Effector memory CD4-positive, alpha-beta T cell (primary cell): Measurements from ENCODE around the gene POC1A.
"Not testable (repeated sequence)": the region's sequence is repeated elsewhere in the genome, so short reads cannot be mapped to it uniquely, and the experiment has no call there.

ENCODE experiments used
- DNase-seq, 3 donors: peaks; one replicate each; pipeline ENCODE4 v3.0.0-alpha.2; 2020
- H3K27ac ChIP-seq: 2 replicates; pipeline ENCODE4 v1.7.0; 2013; ENCODE audit warnings: mild to moderate bottlenecking, low read length, moderate library complexity; ENCODE audit not compliant: insufficient read depth, poor library complexity, severe bottlenecking
- H3K27me3 ChIP-seq: replicated peaks from 2 replicates; pipeline ENCODE4 v1.7.0; 2013; ENCODE audit warnings: mild to moderate bottlenecking, low read length; ENCODE audit not compliant: insufficient read depth, control insufficient read depth, poor library complexity, severe bottlenecking
- H3K36me3 ChIP-seq: 2 replicates; pipeline ENCODE4 v1.7.0; 2013; ENCODE audit warnings: mild to moderate bottlenecking, low read length, moderate library complexity; ENCODE audit not compliant: control insufficient read depth, insufficient read depth
- H3K4me1 ChIP-seq: 2 replicates; pipeline ENCODE4 v1.7.0; 2013; ENCODE audit warnings: low read length, mild to moderate bottlenecking; ENCODE audit not compliant: control insufficient read depth, insufficient read depth, poor library complexity, severe bottlenecking
- H3K4me3 ChIP-seq: 2 replicates; pipeline ENCODE4 v1.7.0; 2013; ENCODE audit warnings: low read length, low read depth, mild to moderate bottlenecking; ENCODE audit not compliant: insufficient read depth, poor library complexity, severe bottlenecking
- H3K9me3 ChIP-seq: 2 replicates; pipeline ENCODE4 v1.7.0; 2013; ENCODE audit warnings: mild to moderate bottlenecking, low read length, moderate library complexity; ENCODE audit not compliant: control insufficient read depth

Gene POC1A

DNA sequence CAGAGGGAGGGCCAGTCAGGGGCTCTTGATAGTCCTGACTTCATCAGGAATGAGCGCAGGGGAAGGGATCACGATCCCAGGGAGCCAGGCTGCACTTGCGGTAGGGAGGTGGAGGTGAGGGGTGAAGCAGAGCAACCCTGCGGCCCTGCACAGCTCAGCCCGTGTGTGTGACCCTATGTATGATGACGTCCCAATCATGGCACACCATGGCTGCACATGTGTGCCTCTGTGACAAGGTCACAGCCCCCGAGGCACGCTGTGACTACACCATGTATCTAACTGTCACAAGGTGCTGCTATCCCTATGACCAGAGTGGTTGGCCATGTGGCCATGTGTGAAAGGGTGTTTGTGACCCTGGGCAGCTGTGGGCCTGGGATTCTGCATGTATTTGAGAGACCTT, 30.5 kb upstream of the POC1A start:
- H3K4me3 ChIP-seq, result no peak overlapping the region
- H3K9me3 ChIP-seq, result no peaks in the 10 kb centered on the region
- H3K27me3 ChIP-seq, result no peaks in the 10 kb centered on the region
- DNase-seq, result no peak
- H3K27ac ChIP-seq, result no peak overlapping the region
- H3K36me3 ChIP-seq, result no peaks in the 10 kb centered on the region
- peaks cover 6% of the 10 kb centered on the region for H3K4me1 ChIP-seq

DNA sequence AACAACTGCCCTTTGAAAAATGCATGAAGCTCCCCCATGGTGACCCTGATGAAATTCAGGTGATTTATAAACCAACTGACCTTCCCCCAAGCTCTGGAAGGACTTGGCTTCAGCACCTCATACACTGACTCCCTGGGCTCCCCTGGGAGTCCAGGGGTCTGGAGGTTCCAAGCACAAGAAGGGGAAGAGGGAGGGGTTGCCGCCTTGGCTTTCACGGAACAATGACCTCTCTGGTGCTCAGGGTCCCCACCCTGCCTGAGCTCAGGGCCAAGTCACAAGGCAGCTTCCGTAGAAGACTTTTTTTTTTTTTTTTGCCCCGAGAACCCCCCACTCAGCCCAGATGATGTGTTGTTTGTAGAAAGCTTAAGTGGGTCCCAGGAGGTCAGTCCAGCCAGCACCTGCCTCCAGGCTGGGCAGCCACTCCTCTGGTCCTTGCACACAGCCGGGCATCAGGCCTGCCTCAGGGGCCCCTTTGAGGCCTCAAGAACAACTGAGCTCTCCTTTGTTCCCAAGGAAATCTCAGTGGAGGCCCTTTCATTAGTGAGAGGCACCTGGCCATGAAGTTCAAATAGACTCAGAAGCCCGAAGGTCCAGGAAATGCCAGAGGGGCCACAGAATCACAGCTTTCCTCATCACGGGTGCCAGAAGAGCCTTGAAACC, 29.7 kb upstream of the POC1A start:
- Histone ChIP-seq H3K4me3 (no peak overlapping the region), H3K4me1 (peaks cover 6% of the 10 kb centered on the region), H3K36me3 (no peaks in the 10 kb centered on the region), H3K27ac (no peak overlapping the region), H3K27me3 (no peaks in the 10 kb centered on the region), H3K9me3 (no peaks in the 10 kb centered on the region)
- no peak for DNase-seq

DNA sequence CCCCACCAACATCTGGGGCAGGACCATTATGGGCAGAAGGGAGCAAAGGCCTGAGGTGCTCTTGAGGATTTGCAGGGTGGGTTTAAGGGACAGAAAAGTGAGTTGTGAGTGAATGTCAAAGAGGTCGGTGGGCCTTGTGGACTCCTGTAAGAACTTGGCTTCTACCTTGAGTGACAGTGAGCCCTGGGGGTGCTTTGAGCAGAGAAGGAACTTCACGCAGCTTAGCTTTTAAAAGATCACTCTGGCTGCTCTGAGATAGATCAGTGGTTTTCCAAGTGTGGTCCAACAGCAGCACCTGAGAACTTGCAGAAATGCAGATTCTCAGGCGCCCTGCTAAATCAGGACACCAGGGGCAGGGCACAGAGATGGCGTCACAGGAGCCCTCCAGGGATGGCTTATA, 28.5 kb upstream of the POC1A start:
- no peak for DNase-seq
- Histone ChIP-seq H3K27ac (no peak overlapping the region), H3K4me1 (peaks cover 6% of the 10 kb centered on the region), H3K27me3 (no peaks in the 10 kb centered on the region), H3K36me3 (no peaks in the 10 kb centered on the region), H3K9me3 (no peaks in the 10 kb centered on the region), H3K4me3 (no peak overlapping the region)

DNA sequence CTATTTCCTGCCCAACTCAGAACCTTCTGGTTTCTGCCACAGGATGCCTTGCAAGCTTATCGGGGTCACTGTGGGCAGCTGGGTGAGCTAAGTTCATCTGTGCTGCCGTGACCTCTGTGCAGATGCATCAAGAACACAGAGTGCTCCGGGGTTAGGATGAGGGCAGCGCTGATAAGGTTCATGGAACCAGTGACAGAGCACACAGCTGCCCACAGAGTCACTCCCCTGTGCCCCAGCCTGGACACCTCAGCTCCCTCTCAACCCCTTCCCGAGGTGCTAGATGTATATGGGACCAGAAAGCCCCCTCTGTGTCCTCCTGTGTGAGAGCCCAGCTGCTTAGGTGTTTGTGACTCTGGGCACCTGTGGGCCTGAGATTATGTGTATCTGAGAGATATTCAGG, 28.0 kb upstream of the POC1A start:
- no peak overlapping the region for H3K4me3 ChIP-seq
- H3K27ac ChIP-seq, result no peak overlapping the region
- H3K4me1 ChIP-seq, result peaks cover 6% of the 10 kb centered on the region
- no peaks in the 10 kb centered on the region for H3K9me3 ChIP-seq
- H3K36me3 ChIP-seq, result no peaks in the 10 kb centered on the region
- no peaks in the 10 kb centered on the region for H3K27me3 ChIP-seq
- no peak for DNase-seq

DNA sequence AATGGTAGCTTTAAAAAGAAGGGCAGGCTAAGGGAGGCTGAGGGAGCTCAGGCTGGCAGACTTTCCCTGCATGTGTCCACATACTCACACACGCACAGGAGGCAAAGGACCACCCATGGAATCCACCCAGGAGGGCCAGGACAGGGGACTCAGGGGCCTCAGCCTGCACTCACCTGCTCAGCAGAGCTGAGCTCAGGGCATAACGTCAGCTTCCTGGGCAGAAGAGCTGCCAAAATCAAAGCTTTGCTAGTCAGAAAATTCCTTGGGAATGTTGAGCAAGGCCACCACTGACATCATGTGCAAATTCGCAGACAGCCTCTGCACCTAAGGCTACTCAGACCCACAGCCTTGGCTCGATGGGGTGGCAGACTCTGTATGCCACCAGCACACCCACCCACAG, 27.3 kb upstream of the POC1A start:
- no peak for DNase-seq

DNA sequence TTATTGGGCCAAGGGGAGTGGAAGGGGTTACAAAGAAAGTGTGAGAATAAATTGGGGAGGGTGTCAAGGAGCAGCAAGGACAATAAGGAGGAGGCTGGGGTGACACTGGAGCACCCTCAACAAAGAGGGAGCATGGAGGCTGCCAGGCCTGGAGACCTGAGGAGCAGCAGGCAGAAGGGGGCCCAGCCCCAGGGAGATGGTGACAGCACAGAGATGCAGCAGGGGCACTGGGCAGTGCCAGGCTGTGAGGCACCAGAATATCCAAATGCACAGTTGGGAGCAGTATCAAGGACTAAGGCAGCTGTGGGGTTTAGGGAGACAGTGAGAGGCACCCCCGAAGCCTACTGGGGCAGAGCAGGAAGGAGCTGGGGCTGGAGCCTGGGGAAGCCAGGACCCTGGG, 24.3 kb upstream of the POC1A start:
- Histone ChIP-seq H3K36me3 (no peaks in the 10 kb centered on the region), H3K27ac (no peak overlapping the region)

More for the DNA sequence above, 27.3 kb upstream of the POC1A start:
- Histone ChIP-seq H3K27ac (no peak overlapping the region), H3K9me3 (no peaks in the 10 kb centered on the region), H3K36me3 (no peaks in the 10 kb centered on the region), H3K27me3 (no peaks in the 10 kb centered on the region), H3K4me3 (no peak overlapping the region), H3K4me1 (peaks cover 6% of the 10 kb centered on the region)

DNA sequence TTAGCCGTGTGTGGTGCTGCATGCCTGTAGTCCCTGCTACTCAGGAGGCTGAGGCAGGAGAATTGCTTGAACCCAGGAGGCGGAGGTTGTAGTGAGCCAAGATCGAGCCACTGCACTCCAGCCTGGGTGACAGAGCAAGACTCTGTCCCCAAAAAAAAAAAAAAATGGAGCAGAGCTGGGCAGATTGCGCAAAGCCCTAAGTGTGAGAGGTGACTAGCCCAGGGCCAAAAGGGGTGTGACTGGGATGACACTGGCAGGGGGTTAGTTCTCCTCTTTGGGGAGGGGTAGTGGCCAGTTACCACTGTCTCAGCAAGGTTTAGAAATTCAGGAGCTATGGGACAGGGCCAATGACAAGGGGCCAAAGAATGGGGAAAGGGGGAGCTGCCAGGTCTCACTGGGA, 23.9 kb upstream of the POC1A start:
- not testable (repeated sequence) for H3K27me3 ChIP-seq, DNase-seq, H3K9me3 ChIP-seq, H3K4me3 ChIP-seq, H3K4me1 ChIP-seq, H3K27ac ChIP-seq, H3K36me3 ChIP-seq

More for the DNA sequence above, 24.3 kb upstream of the POC1A start:
- DNase-seq, result no peak
- Histone ChIP-seq H3K4me1 (peaks cover 6% of the 10 kb centered on the region), H3K4me3 (no peak overlapping the region), H3K9me3 (no peaks in the 10 kb centered on the region), H3K27me3 (no peaks in the 10 kb centered on the region)

DNA sequence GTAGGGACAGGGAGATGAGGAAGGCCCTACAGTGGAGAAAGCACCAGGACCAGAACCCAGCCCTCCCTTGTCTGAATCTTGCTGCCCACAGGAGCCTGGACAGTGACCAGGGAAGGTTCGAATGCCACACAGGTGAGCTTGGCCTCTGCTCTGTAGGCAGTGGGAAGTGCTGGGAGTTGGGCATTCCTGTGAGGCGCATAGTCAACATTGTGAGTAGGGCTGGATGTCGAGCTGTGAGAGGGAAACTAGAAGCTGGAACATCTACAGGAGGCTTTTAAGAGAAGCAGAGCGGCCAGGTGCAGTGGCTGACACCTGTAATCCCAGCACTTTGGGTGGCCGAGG, 23.4 kb upstream of the POC1A start:
- no peaks in the 10 kb centered on the region for H3K9me3 ChIP-seq

DNA sequence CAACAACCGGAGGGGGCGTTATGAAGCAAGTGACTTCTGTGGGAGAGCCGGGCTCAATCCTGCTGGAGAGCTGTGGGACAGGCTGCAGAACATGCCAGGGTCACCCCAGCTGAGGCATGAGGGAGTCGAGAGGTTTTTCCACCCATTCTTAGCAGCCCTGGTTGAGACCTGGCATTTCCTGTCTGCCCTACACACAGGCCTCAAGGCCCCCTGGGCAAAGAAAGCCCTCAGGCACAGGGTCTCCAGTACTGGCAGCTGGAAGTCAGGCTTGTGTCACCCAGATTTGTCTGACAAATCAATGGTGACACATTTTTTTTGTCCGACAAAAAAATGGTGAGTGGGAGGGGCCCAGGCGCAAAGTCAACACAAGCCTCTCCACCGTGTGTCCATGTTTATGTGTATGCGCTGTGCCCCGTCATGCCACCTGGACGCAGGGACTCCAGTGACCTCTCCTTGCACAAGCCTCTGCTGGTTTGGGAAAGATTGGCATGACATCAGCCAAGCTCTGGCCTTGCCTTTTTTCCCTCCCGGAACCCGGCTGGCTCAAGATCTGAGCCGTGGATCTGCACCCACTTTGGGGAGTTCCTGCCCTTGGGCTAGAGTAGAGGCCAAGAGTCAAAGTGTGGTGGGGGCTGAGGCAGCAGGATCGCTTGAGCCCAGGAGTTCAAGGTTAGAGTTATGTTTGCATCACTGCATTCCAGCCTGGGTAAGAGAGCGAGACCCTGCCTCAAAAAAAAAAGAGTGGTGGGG, 22.9 kb upstream of the POC1A start:
- no peak for DNase-seq
- Histone ChIP-seq H3K27ac (no peak overlapping the region), H3K36me3 (no peaks in the 10 kb centered on the region)

More for the DNA sequence above, 23.4 kb upstream of the POC1A start:
- H3K27ac ChIP-seq, result no peak overlapping the region
- H3K4me3 ChIP-seq, result no peak overlapping the region
- H3K4me1 ChIP-seq, result peaks cover 6% of the 10 kb centered on the region
- no peaks in the 10 kb centered on the region for H3K36me3 ChIP-seq
- H3K27me3 ChIP-seq, result no peaks in the 10 kb centered on the region
- no peak for DNase-seq

DNA sequence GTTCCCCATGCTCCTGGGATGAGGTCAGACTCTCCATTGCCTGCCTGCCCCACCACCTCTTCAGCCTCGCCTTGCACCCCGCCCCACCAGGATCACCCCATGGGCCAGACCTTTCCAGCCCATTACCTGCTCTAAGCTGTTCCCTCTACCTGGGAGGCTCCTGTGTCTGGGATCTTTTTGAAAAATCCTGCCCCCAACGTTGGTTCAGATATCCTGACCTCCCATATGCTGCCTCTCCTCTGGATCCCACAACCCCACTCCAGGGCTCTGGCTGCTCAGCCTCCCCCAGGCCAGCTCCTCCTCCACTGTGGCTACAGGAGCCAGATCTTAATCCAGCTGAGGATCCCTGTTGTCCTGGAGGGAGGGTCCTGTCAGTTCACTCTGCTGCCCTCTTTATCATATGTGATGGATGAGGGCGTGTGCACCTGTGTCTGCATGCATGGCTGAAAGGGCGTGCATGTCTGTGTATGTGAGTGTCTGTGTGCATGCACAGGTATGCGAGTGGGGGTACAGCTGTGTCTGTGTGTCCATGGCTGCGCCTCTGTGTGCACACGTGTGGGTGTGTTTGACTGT, 22.0 kb upstream of the POC1A start:
- Histone ChIP-seq H3K27me3 (no peaks in the 10 kb centered on the region), H3K9me3 (no peaks in the 10 kb centered on the region), H3K4me1 (no peaks in the 10 kb centered on the region), H3K27ac (no peak overlapping the region), H3K4me3 (no peak overlapping the region), H3K36me3 (no peaks in the 10 kb centered on the region)
- no peak for DNase-seq

More for the DNA sequence above, 22.9 kb upstream of the POC1A start:
- Histone ChIP-seq H3K9me3 (no peaks in the 10 kb centered on the region), H3K4me3 (no peak overlapping the region), H3K4me1 (peaks cover 2% of the 10 kb centered on the region), H3K27me3 (no peaks in the 10 kb centered on the region)
